HCT116 (cell line): Measurements from ENCODE around the gene TRAPPC4. TPM values are rescaled to one million over a fixed set of nuclear protein-coding genes. Genes with fewer than 3 reads are reported as not detected.
"Not testable (repeated sequence)": the region's sequence is repeated elsewhere in the genome, so short reads cannot be mapped to it uniquely, and the experiment has no call there.

Source experiments
- ATAC-seq: fragments of 200-7000 bp; cut with Tn5 transposase; 2 replicates; pipeline ENCODE4 v1.9.1; 2020; ENCODE audit warnings: mild to moderate bottlenecking, moderate library complexity
- BruUV-seq: library from RNA; stranded (reverse); fragments of 400-500 nt; replicated peaks from 2 replicates; lab custom pipeline; 2021; lab: Mats Ljungman, UMichigan
- CTCF ChIA-PET: fragments of 300-600 bp; sonication (Branson Sonifier 250); formaldehyde crosslinking; loops from one replicate; lab custom pipeline; 2021; ENCODE audit warnings: antibody characterized with exemption; lab: Charles Lee
- POLR2A ChIA-PET: fragments of 300-600, 350-600 bp; sonication (Branson Sonifier 250); formaldehyde crosslinking; loops from one replicate; lab custom pipeline; 2021; ENCODE audit warnings: antibody characterized with exemption; lab: Charles Lee
- RAD21 ChIA-PET, 2 experiments: fragments of 300-600 bp; sonication (Branson Sonifier 250); formaldehyde crosslinking; loops; one replicate each; lab custom pipeline; 2023; ENCODE audit warnings: low total read pairs in 2 of 2; ENCODE audit not compliant: uncharacterized antibody in 2 of 2, unreplicated experiment in 2 of 2, low non-redundant PET in 1 of 2; lab: Charles Lee
- DNase-seq: peaks from one replicate; pipeline ENCODE4 v3.0.0-alpha.2; 2010; ENCODE audit warnings: low read depth, low spot score
- H2AFZ ChIP-seq: fragments of 200-600 bp; shearing (Covaris generic), sonication (generic); 2 replicates; pipeline ENCODE4 v1.6.1; 2017; ENCODE audit warnings: low read depth, mixed run types, mixed read lengths, antibody characterized with exemption, low read length; ENCODE audit not compliant: poor library complexity, severe bottlenecking
- H3K27ac ChIP-seq: 2 replicates; pipeline ENCODE4 v1.5.1; 2012; ENCODE audit warnings: low read depth, low read length
- H3K27me3 ChIP-seq: fragments of 200-600 bp; sonication (generic); 2 replicates; pipeline ENCODE4 v1.6.1; 2016; ENCODE audit warnings: mixed run types, low read length, mixed read lengths; ENCODE audit not compliant: insufficient read depth
- H3K36me3 ChIP-seq, 2 experiments: fragments of 200-500 bp in 1 of 2; fragments of 200-600 bp in 1 of 2; sonication (Bioruptor generic) in 1 of 2; sonication (generic) in 1 of 2; 2 replicates each; pipeline versions ENCODE4 v1.5.1 to v1.6.1; 2014 to 2016; ENCODE audit warnings: low read length in 2 of 2, inconsistent platforms in 1 of 2, mixed read lengths in 1 of 2, mixed run types in 1 of 2; ENCODE audit not compliant: insufficient read depth in 2 of 2, control insufficient read depth in 1 of 2
- H3K4me1 ChIP-seq, 2 experiments: fragments of 200-600 bp in 1 of 2; sonication (generic) in 1 of 2; 2 replicates each; pipeline versions ENCODE4 v1.5.1 to v1.6.1; 2012 to 2017; ENCODE audit warnings: low read length in 2 of 2, inconsistent platforms in 1 of 2, mild to moderate bottlenecking in 1 of 2, mixed read lengths in 1 of 2, mixed run types in 1 of 2, moderate library complexity in 1 of 2; ENCODE audit not compliant: insufficient read depth in 2 of 2, control insufficient read depth in 1 of 2
- H3K4me2 ChIP-seq: fragments of 200-600 bp; sonication (generic); 2 replicates; pipeline ENCODE4 v1.6.1; 2017; ENCODE audit warnings: mixed run types, low read length, mixed read lengths
- H3K4me3 ChIP-seq, 2 experiments: fragments of 200-600 bp in 1 of 2; sonication (generic) in 1 of 2; replicated peaks in 1 of 2; 2 replicates each; pipeline ENCODE4 v1.5.1; 2011 to 2016; ENCODE audit warnings: low read length in 2 of 2, control low read depth in 1 of 2, low read depth in 1 of 2, mild to moderate bottlenecking in 1 of 2, mixed read lengths in 1 of 2, mixed run types in 1 of 2
- H3K79me2 ChIP-seq: fragments of 200-600 bp; sonication (generic); 2 replicates; pipeline ENCODE4 v1.6.1; 2017; ENCODE audit warnings: mild to moderate bottlenecking, mixed run types, low read length, moderate library complexity, mixed read lengths; ENCODE audit not compliant: insufficient read depth
- H3K9ac ChIP-seq: fragments of 200-600 bp; sonication (generic); 2 replicates; pipeline ENCODE4 v1.6.1; 2016; ENCODE audit warnings: low read length, mixed read lengths
- H3K9me2 ChIP-seq: fragments of 200-600 bp; sonication (generic), shearing (Covaris generic); 2 replicates; pipeline ENCODE4 v1.6.1; 2017; ENCODE audit warnings: mixed run types, mild to moderate bottlenecking, moderate library complexity; ENCODE audit not compliant: insufficient read depth
- H3K9me3 ChIP-seq, 2 experiments: fragments of 200-500 bp in 1 of 2; fragments of 200-600 bp in 1 of 2; sonication (Bioruptor generic) in 1 of 2; sonication (generic) in 1 of 2; 2 replicates each; pipeline ENCODE4 v1.6.1; 2014 to 2017; ENCODE audit warnings: low read length in 2 of 2, mixed read lengths in 2 of 2, inconsistent platforms in 1 of 2, low read depth in 1 of 2, mild to moderate bottlenecking in 1 of 2, mixed run types in 1 of 2, moderate library complexity in 1 of 2; ENCODE audit not compliant: control insufficient read depth in 1 of 2, insufficient read depth in 1 of 2
- H4K20me1 ChIP-seq: fragments of 200-600 bp; sonication (generic), shearing (Covaris generic); 2 replicates; pipeline ENCODE4 v1.6.1; 2017; ENCODE audit warnings: mixed run types, mild to moderate bottlenecking, moderate library complexity; ENCODE audit not compliant: insufficient read depth
- CBX3 ChIP-seq: IDR thresholded peaks from 2 replicates; pipeline ENCODE4 v1.6.1; 2012; ENCODE audit warnings: low read depth
- EGR1 ChIP-seq: IDR thresholded peaks from 2 replicates; pipeline ENCODE4 v1.6.1; 2012; ENCODE audit warnings: low read depth
- ELF1 ChIP-seq: IDR thresholded peaks from 2 replicates; pipeline ENCODE4 v1.6.1; 2012; ENCODE audit warnings: low read depth, borderline replicate concordance
- FOSL1 ChIP-seq: IDR thresholded peaks from 2 replicates; pipeline ENCODE4 v1.6.1; 2012; ENCODE audit warnings: low read depth
- SIN3A ChIP-seq: IDR thresholded peaks from 2 replicates; pipeline ENCODE4 v1.6.1; 2012; ENCODE audit warnings: low read depth
- SP1 ChIP-seq: IDR thresholded peaks from 2 replicates; pipeline ENCODE4 v1.6.1; 2012; ENCODE audit warnings: low read depth
- TCF7L2 ChIP-seq: IDR thresholded peaks from 2 replicates; pipeline ENCODE4 v1.7.0; 2011; ENCODE audit warnings: borderline replicate concordance, inconsistent platforms; ENCODE audit not compliant: insufficient read depth, insufficient read length; ENCODE audit errors: extremely low read depth
- YY1 ChIP-seq: IDR thresholded peaks from 2 replicates; pipeline ENCODE4 v1.6.1; 2011; ENCODE audit warnings: low read length, low read depth, moderate library complexity, mild to moderate bottlenecking; ENCODE audit not compliant: insufficient replicate concordance; ENCODE audit errors: extremely low read depth
- ZNF274 ChIP-seq: fragments of 200-500 bp; sonication (Bioruptor generic); IDR thresholded peaks from 2 replicates; pipeline ENCODE4 v1.6.1; 2014; ENCODE audit warnings: mild to moderate bottlenecking, low read depth, low read length, inconsistent platforms
- intact Hi-C: fragments of 100-400 bp; cut with micrococcal nuclease; formaldehyde crosslinking; loops from 2 replicates; pipeline ENCODE4 v1.10.0; 2022
- total RNA-seq: library from RNA; stranded (reverse); gene quantifications from one replicate; pipeline ENCODE4 v1.2.1, GENCODE V29; 2021; ENCODE audit not compliant: unreplicated experiment
- TF ChIP-seq, protein P1 (sequence below), 3 experiments: fragments of 200-600 bp in 1 of 3; sonication (generic) in 1 of 3; IDR thresholded peaks in 2 of 3; conservative IDR thresholded peaks in 1 of 3; 2 replicates each; pipeline ENCODE4 v1.5.1; 2012 to 2017; ENCODE audit warnings: low read depth in 2 of 3, low read length in 2 of 3, antibody characterized with exemption in 1 of 3, borderline replicate concordance in 1 of 3, control low read depth in 1 of 3, mild to moderate bottlenecking in 1 of 3, mixed read lengths in 1 of 3, mixed run types in 1 of 3, moderate library complexity in 1 of 3; ENCODE audit not compliant: insufficient read depth in 1 of 3
- TF ChIP-seq, protein P2 (sequence below): IDR thresholded peaks from 2 replicates; pipeline ENCODE4 v1.6.1; 2012
- TF ChIP-seq, protein P3 (sequence below): IDR thresholded peaks from 2 replicates; pipeline ENCODE4 v1.6.1; 2012
- TF ChIP-seq, protein P4 (sequence below): IDR thresholded peaks from 2 replicates; pipeline ENCODE4 v1.6.1; 2011; ENCODE audit warnings: mild to moderate bottlenecking, low read length, moderate library complexity; ENCODE audit not compliant: insufficient replicate concordance; ENCODE audit errors: extremely low read depth

The TRAPPC4 gene
- total RNA-seq, 1 experiment from 2014 or later, result 61.6 TPM

DNA sequence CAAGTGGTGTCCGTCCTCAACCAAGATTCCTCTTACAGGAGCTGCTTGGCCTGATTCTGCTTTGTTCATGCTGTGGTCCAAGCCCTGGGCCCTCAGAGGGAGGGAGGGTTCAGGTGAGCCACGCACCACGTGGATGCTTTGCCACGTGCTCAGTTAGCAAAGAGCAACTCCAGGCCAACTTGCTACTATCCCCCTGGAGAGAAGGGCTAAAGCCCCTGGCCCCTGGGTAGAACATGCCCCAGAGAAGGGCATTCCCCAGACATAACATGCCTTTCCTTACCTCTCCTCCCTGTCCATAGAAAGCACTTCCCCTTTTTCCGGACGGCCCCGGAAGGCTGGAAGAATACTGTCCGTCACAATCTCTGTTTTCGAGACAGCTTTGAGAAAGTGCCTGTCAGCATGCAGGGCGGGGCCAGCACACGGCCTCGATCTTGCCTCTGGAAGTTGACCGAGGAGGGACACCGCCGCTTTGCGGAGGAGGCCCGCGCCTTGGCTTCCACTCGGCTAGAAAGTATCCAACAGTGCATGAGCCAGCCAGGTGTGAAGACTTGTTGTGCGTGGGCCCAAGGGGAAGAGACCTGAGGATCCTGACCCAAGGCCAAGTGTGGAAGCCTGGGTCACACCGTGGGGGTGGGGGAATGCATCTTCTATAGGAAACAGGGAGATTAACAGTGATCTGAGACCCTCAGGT is 38.2 kb upstream of the TRAPPC4 start:
- no peaks in the 10 kb centered on the region for H3K9me2 ChIP-seq
- H3K9me3 ChIP-seq, result no peaks in the 10 kb centered on the region
- no peak for TF ChIP-seq SP1
- no peak for TF ChIP-seq ZNF274
- TF ChIP-seq, protein P1, sequence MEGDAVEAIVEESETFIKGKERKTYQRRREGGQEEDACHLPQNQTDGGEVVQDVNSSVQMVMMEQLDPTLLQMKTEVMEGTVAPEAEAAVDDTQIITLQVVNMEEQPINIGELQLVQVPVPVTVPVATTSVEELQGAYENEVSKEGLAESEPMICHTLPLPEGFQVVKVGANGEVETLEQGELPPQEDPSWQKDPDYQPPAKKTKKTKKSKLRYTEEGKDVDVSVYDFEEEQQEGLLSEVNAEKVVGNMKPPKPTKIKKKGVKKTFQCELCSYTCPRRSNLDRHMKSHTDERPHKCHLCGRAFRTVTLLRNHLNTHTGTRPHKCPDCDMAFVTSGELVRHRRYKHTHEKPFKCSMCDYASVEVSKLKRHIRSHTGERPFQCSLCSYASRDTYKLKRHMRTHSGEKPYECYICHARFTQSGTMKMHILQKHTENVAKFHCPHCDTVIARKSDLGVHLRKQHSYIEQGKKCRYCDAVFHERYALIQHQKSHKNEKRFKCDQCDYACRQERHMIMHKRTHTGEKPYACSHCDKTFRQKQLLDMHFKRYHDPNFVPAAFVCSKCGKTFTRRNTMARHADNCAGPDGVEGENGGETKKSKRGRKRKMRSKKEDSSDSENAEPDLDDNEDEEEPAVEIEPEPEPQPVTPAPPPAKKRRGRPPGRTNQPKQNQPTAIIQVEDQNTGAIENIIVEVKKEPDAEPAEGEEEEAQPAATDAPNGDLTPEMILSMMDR (IDR thresholded peaks at IDR 0.05 in 2 of 3, conservative IDR thresholded peaks at IDR 0.05 in 1 of 3; ENCODE audit: borderline replicate concordance in 1 of 3, insufficient read depth in 1 of 3, low read depth in 2 of 3, low read length in 2 of 3), result no peak
- no peak for TF ChIP-seq SIN3A
- TF ChIP-seq, protein P2, sequence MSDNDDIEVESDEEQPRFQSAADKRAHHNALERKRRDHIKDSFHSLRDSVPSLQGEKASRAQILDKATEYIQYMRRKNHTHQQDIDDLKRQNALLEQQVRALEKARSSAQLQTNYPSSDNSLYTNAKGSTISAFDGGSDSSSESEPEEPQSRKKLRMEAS, result no peak
- no peak for TF ChIP-seq YY1
- TF ChIP-seq TCF7L2, result no peak
- no peak for TF ChIP-seq ELF1
- no peak for TF ChIP-seq FOSL1
- TF ChIP-seq EGR1, result no peak
- TF ChIP-seq, protein P3, sequence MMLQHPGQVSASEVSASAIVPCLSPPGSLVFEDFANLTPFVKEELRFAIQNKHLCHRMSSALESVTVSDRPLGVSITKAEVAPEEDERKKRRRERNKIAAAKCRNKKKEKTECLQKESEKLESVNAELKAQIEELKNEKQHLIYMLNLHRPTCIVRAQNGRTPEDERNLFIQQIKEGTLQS, result no peak
- TF ChIP-seq CBX3, result no peak
- TF ChIP-seq, protein P4, sequence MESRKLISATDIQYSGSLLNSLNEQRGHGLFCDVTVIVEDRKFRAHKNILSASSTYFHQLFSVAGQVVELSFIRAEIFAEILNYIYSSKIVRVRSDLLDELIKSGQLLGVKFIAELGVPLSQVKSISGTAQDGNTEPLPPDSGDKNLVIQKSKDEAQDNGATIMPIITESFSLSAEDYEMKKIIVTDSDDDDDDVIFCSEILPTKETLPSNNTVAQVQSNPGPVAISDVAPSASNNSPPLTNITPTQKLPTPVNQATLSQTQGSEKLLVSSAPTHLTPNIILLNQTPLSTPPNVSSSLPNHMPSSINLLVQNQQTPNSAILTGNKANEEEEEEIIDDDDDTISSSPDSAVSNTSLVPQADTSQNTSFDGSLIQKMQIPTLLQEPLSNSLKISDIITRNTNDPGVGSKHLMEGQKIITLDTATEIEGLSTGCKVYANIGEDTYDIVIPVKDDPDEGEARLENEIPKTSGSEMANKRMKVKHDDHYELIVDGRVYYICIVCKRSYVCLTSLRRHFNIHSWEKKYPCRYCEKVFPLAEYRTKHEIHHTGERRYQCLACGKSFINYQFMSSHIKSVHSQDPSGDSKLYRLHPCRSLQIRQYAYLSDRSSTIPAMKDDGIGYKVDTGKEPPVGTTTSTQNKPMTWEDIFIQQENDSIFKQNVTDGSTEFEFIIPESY, result no peak
- no peaks in the 10 kb centered on the region for H3K4me1 ChIP-seq
- H3K27me3 ChIP-seq, result no peaks in the 10 kb centered on the region
- H3K79me2 ChIP-seq, result no peaks in the 10 kb centered on the region
- H3K36me3 ChIP-seq, result no peaks in the 10 kb centered on the region
- POLR2A ChIA-PET, result no interaction called here
- H2AFZ ChIP-seq, result no peak overlapping the region
- no peak overlapping the region for H3K27ac ChIP-seq
- H3K4me3 ChIP-seq, result no peak overlapping the region
- H3K4me2 ChIP-seq, result no peak overlapping the region
- ATAC-seq, result no peak
- CTCF ChIA-PET, result no interaction called here
- H4K20me1 ChIP-seq, result no peaks in the 10 kb centered on the region
- BruUV-seq, result no TSS peak
- no peak for DNase-seq
- intact Hi-C loops, result no loop called here
- RAD21 ChIA-PET, result no interaction called here
- H3K9ac ChIP-seq, result no peak overlapping the region

DNA sequence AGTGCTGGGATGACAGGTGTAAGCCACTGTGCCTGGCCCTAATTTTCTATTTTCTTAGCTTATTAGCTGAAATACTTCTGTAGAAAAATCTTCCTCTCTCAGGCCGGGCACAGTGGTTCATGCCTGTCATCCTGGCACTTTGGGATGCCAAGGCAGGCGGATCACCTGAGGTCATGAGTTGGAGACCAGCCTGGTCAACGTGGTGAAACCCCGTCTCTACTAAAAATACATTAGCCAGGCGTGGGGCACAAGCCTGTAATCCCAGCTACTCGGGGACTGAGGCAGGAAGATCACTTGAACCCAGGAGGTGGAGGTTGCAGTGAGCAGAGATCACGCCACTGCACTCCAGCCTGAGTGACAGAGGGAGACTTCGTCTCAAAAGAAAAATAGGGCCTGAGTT is 34.2 kb upstream of the TRAPPC4 start:
- peaks cover 11 to 18% of the 10 kb centered on the region in 2 experiments for H3K4me1 ChIP-seq
- H3K27ac ChIP-seq, RAD21 ChIA-PET, H3K9me2 ChIP-seq, intact Hi-C loops, H3K4me3 ChIP-seq, H3K79me2 ChIP-seq, H3K36me3 ChIP-seq, H2AFZ ChIP-seq, DNase-seq, H3K9me3 ChIP-seq, H3K27me3 ChIP-seq, BruUV-seq, H3K4me2 ChIP-seq, ATAC-seq, H4K20me1 ChIP-seq, H3K9ac ChIP-seq: not testable (repeated sequence)
- CTCF ChIA-PET, result interaction anchor here (0.8 kb wide), 1 partner anchor 28 kb away, joined by 3 read pairs; no protein-coding TSS in a partner anchor
- POLR2A ChIA-PET, result interaction anchor here (1.0 kb wide), 1 partner anchor 12 kb away, joined by 3 read pairs; no protein-coding TSS in a partner anchor
